ENCODE measurements around the gene HSD17B7. TPM values are rescaled to one million over a fixed set of nuclear protein-coding genes. Genes with fewer than 3 reads are reported as not detected.

HSD17B7 gene
- total RNA-seq, 1 donor from 2014 or later, result 4.9 TPM

- Mint-ChIP-seq H3K27ac (ENCODE audit: unreplicated experiment) (no peak overlapping the region), H3K4me3 (ENCODE audit: unreplicated experiment) (no peak overlapping the region), H3K36me3 (ENCODE audit: low read depth) (peaks cover 3% of the 10 kb centered on the region), H3K4me1 (ENCODE audit: low read depth) (no peaks in the 10 kb centered on the region), H3K27me3 (ENCODE audit: low read depth) (no peaks in the 10 kb centered on the region), H3K9me3 (ENCODE audit: low read depth) (peaks cover 8% of the 10 kb centered on the region)
- DNase-seq (ENCODE audit: low spot score), result no peak
- peak; percentile 14 for TF ChIP-seq CTCF (IDR thresholded peaks at IDR 0.05)
Observed at GRCh38 chr1:162840250-162840839, 49.8 kb downstream of the HSD17B7 start.

- Mint-ChIP-seq H3K36me3 (ENCODE audit: low read depth) (no peaks in the 10 kb centered on the region), H3K27me3 (ENCODE audit: low read depth) (no peaks in the 10 kb centered on the region), H3K9me3 (ENCODE audit: low read depth) (peaks cover 3% of the 10 kb centered on the region), H3K4me1 (ENCODE audit: low read depth) (peaks cover 12% of the 10 kb centered on the region), H3K4me3 (ENCODE audit: unreplicated experiment) (no peak overlapping the region), H3K27ac (ENCODE audit: unreplicated experiment) (no peak overlapping the region)
- no peak for DNase-seq (ENCODE audit: low spot score)
- TF ChIP-seq CTCF (IDR thresholded peaks at IDR 0.05), result no peak
Observed at GRCh38 chr1:162844153-162844552, 53.7 kb downstream of the HSD17B7 start.

- Mint-ChIP-seq H3K4me1 (ENCODE audit: low read depth) (peaks cover 12% of the 10 kb centered on the region), H3K36me3 (ENCODE audit: low read depth) (no peaks in the 10 kb centered on the region), H3K4me3 (ENCODE audit: unreplicated experiment) (no peak overlapping the region), H3K9me3 (ENCODE audit: low read depth) (no peaks in the 10 kb centered on the region), H3K27me3 (ENCODE audit: low read depth) (no peaks in the 10 kb centered on the region), H3K27ac (ENCODE audit: unreplicated experiment) (peak overlapping the region; percentile 47)
- TF ChIP-seq CTCF (IDR thresholded peaks at IDR 0.05), result no peak
- no peak for DNase-seq (ENCODE audit: low spot score)
Observed at GRCh38 chr1:162846256-162847212, 56.0 kb downstream of the HSD17B7 start.

DNA sequence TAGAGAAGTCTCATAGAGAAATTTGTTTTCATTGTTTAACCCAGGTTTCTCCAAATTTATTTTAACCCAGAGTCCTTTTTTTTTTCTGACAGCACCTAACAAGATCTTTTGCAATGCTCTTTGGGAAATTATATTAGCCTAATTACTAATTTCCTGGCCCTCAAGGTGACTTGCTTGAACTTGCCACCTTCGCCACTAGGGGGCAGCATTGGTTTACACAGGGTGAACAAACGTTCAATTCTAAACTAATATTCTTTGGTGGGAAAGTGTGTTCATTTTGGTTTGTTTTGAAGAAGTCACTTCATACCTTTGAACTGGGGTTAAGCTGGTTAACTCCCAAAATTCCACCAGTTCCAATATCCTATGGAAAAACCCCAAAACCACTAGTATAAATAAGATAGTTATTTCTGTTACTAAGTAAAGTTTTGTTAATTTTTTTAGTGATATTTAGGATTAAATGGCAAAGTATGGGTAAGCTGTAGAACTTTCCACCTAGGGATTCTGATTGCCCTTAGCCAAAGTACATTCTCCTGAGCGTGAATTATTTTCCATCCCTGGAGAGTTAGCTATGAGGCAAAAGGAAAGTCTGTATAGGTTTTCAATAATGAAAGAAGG, 57.4 kb downstream of the HSD17B7 start:
- no peaks in the 10 kb centered on the region for H3K36me3 Mint-ChIP-seq (ENCODE audit: low read depth)
- H3K27ac Mint-ChIP-seq (ENCODE audit: unreplicated experiment), result no peak overlapping the region
- no peak for DNase-seq (ENCODE audit: low spot score)
- H3K4me1 Mint-ChIP-seq (ENCODE audit: low read depth), result peaks cover 12% of the 10 kb centered on the region
- H3K27me3 Mint-ChIP-seq (ENCODE audit: low read depth), result no peaks in the 10 kb centered on the region
- TF ChIP-seq CTCF (IDR thresholded peaks at IDR 0.05), result peak; percentile 99
- no peak overlapping the region for H3K4me3 Mint-ChIP-seq (ENCODE audit: unreplicated experiment)
- H3K9me3 Mint-ChIP-seq (ENCODE audit: low read depth), result no peaks in the 10 kb centered on the region

GRCh38 chr1:162849711-162850110, 59.2 kb downstream of the HSD17B7 start:
- H3K27ac Mint-ChIP-seq (ENCODE audit: unreplicated experiment), result no peak overlapping the region
- no peak for TF ChIP-seq CTCF (IDR thresholded peaks at IDR 0.05)
- no peak overlapping the region for H3K4me3 Mint-ChIP-seq (ENCODE audit: unreplicated experiment)
- H3K9me3 Mint-ChIP-seq (ENCODE audit: low read depth), result no peaks in the 10 kb centered on the region
- no peak for DNase-seq (ENCODE audit: low spot score)
- peaks cover 20% of the 10 kb centered on the region for H3K4me1 Mint-ChIP-seq (ENCODE audit: low read depth)
- H3K27me3 Mint-ChIP-seq (ENCODE audit: low read depth), result no peaks in the 10 kb centered on the region
- no peaks in the 10 kb centered on the region for H3K36me3 Mint-ChIP-seq (ENCODE audit: low read depth)
